Stimulated activated CD8-positive, alpha-beta memory T cell treated with anti-CD3 and anti-CD28 coated beads, Interleukin-7, amount 100 ng/mL, for 1 hour (primary cell): ENCODE data around the gene TNNT1.
"Not testable (repeated sequence)": the region's sequence is repeated elsewhere in the genome, so short reads cannot be mapped to it uniquely, and the experiment has no call there.

ENCODE experiments used
- DNase-seq, 2 donors: peaks; one replicate each; pipeline ENCODE4 v3.0.0-alpha.2; 2020; ENCODE audit warnings: low read depth in 2 of 2

TNNT1 gene

DNA sequence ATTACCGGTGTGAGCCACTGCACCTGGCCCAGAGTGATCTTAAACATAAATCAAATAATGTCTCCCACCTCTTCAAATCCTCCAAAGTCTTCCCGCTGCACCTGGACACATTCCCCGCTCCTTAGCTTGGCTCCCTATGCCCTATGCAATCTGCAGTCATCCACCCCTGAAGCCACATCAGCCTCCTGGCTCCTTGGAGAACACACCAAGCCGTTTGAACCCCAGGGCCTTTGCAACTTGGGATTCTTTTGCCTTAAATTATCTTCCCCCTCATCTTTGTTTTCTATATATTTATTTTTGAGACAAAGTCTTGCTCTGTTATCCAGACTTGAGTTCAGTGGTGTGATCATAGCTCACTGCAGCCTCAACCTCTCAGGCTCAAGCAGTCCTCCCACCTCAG lies 20.1 kb upstream of the TNNT1 start:
- no peak for DNase-seq

DNA sequence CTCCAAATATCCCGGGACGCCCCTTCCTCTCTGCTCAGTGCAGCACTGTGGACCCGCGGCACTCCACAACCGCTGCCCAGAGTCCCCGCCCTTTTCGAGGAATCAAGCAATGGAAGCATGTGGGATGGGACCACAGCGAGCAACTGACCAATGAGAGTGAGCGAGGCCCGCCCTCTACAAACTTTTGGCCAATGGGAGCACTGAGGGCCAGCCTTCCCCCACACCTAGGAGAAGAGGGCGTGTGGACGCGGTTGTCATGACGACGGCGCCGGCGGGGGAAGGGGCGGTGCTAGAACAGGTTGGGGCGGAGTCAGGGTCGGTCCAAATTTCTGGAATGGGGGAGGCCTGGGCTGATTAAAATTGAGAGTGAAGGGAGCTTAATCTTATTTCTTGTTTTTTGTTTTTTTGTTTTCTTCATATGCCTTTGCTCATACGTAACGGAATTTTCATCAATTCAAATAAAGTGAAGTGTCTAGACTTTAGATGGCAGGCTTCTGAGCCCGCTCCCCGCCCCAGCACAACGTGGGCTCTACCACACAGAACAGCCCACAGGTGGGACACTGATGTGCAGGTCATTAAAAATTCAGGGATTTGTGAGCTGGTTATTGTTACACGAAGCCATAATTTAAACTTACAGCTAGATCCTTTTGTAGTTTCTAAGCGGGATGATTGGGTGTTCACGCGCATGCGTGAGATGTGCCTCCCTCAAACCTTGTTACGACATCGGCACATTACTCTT lies 17.7 kb upstream of the TNNT1 start, which contains the start of gene DNAAF3:
TSS of gene DNAAF3 (minus strand) at position 84 of the 739 bp plus-strand sequence. CDS start 200 bp downstream, outside the sequence.
- DNase-seq: peak in 1 of 2 donors; percentile 27

DNA sequence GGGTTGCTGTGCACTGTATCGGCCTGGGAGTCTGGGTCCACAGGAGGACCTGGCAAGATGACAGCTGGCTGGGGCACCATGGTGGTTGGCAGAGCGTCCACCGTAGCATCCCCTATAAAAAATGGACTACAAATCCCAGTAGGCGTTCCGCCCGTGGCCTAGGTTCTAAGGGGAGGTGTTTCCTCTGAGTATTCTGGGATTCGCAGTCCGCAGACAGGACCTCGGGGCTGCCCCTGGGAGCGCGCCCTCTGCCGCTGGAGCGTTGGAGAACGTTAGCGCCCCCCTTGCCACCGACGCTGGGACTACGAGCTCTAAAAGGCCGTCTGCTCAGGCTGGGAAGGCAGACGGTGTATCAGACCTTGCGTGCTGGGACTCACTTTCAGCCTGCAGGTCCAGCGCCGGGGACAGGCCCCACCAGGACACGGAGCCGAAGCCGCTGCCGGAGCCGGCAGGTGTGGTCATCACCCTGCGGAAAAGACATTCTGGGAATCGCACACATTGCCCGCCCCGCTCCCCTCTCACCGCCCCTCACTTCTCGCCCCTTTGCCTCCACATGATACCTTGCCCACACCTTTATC lies 17.0 kb upstream of the TNNT1 start:
- DNase-seq: no peak

- DNase-seq: no peak
Observed at GRCh38 chr19:55161571-55162322, 12.7 kb upstream of the TNNT1 start.

GRCh38 chr19:55160986-55161365 lies 12.0 kb upstream of the TNNT1 start:
- DNase-seq: no peak

DNA sequence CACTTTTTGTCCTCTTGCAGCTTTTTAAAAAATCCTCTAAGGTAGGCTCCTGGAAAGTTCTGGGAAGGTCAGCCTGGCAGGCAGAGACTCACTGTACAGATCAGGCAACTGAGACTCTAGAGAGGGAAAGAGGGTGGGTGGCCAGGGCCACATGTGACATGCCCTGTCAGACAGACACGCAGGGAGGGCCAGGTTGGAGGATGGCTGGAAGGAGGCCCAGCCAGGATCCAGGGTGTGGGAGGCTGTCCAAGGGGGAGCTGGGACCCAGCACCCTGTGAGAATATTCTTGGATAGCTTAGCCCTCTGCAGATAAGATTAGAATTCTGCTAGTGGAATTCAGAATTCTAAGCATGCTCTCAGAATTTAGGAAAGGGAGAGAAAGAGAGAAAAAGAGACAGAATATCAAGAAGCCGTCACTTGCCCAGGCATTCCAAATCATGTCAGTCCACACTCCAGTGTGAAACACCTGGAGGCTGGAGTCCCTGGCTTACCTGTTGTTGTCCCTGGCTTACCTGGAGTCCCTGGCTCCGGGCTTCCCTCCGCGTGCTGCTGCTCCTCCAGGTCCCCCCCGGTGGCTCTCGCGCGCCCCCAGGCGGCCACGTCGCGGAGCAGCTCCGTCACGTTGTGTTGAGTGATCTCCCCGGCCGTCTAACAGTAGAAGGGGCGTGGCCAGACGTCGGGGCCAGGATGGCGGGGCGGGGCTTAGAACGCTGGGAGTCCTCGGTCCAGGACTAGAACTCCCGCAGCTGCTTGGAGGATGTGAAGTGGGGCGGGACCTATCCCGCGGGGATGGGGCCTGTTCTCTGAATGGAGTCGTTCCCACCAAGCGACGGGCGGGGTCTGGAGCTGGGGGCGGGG lies 11.4 kb upstream of the TNNT1 start:
- DNase-seq: peak; percentile 64

- DNase-seq: no peak
Observed at GRCh38 chr19:55158848-55159749, 10.1 kb upstream of the TNNT1 start.

- DNase-seq: no peak
Observed at GRCh38 chr19:55158423-55158822, 9.4 kb upstream of the TNNT1 start.

GRCh38 chr19:55157064-55157908 lies 8.3 kb upstream of the TNNT1 start, which contains the start of gene TNNI3:
Gene TNNI3, minus strand, starts transcription at chr19:55157732. Its CDS starts 143 bp downstream, at chr19:55157589.
- DNase-seq: no peak

DNA sequence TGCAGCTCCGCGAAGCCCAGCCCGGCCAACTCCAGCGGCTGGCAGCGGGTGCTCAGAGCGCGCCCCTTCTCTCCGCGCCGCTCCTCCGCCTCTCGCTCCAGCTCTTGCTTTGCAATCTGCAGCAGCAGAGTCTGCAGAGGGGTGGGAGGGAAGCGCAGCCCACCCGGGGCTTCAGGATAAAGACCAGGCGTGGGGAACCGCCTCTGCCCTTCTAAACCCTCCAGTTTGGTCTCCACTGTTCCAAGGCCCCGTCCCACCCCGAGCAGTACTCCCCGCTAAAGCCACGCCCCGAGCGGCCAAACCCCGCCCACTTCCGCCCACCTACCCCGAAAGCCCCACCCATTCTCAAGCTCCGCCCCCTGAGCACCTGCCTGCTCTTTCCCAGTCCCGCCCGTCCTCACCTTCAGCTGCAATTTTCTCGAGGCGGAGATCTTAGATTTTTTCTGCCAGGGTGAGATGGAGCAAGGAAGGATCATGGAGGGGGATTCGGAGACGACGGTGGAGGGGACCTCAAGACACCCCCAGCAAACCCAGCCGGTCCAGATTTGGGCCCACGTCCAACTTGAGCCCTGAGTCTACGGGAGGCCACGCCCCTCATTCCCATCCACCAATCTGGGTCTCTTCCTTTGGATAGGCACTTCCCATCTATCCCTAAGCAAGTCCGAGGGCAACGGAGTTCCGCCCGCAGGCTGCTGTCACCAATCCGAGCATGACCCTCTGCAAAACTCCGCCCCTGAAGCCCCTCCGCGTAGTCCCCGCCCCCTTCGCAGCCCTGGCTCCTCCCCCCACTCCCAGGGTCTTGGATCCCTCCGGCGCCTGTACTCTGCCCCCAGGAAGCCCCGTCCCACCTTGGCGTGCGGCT lies 7.4 kb upstream of the TNNT1 start:
- DNase-seq: no peak

GRCh38 chr19:55155784-55156183 lies 6.8 kb upstream of the TNNT1 start:
- DNase-seq: not testable (repeated sequence)

- no peak for DNase-seq
Observed at GRCh38 chr19:55153652-55154264, 4.8 kb upstream of the TNNT1 start.

DNA sequence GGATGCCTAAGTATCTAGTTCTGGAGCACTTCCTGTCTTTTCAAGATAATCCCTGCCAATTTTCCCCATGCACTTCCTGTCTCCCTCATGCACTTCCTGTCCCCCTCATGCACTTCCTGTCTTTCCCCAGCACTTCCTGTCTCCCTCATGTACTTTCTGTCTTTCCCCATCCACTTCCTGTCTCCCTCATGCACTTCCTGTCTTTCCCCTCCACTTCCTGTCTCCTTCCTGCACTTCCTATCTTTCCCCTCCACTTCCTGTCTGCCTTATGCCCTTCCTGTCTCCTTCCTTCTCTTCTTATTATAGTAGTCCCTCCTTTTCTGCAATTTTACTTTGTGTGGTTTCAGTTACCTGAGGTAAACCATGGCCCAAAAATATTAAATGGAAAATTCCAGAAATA lies 3.0 kb upstream of the TNNT1 start:
- no peak for DNase-seq

GRCh38 chr19:55147545-55148251 lies 1.3 kb downstream of the TNNT1 start:
- no peak for DNase-seq

DNA sequence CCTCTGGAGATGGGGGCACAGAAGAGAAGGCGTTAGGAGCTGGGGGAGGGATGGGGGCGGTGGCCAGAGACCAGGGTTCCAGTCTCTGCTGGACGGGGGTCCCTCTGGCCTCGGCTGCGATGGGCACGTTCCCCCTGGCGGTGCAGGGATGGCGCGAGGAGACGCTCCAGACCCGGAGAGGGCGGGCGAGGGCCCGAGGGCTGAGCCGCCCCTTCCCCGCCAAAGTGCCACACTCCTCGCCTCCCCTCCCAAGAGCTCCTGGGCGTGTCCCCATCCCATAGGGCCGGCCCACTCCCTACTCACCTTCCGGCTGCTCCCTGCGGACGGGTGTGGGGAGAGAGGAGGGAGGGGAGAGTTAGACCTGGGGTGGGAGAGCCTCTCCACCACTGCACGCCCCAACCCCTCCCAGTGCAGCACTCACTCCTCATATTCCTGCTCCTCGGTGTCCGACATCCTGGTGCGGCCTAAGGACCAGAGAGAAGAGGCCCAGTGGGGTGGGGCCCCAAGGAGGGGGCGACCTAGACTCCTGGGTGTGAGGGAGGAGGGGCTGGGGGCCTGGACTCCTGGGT lies 2.2 kb downstream of the TNNT1 start:
- DNase-seq: no peak

GRCh38 chr19:55146078-55146704 lies 2.8 kb downstream of the TNNT1 start:
- no peak for DNase-seq

GRCh38 chr19:55145232-55145631 lies 3.8 kb downstream of the TNNT1 start:
- DNase-seq: no peak
